Activated CD8-positive, alpha-beta T cell treated with anti-CD3 and anti-CD28 coated beads for 36 hours (primary cell): Measurements from ENCODE around the gene DDX17. TPM values are rescaled to one million over a fixed set of nuclear protein-coding genes. Genes with fewer than 3 reads are reported as not detected.

ENCODE experiments used
- ATAC-seq: fragments of 200-7000 bp; cut with Tn5 transposase; one replicate; pipeline ENCODE4 v1.10.0; 2021; ENCODE audit warnings: mild to moderate bottlenecking, moderate library complexity
- CTCF ChIA-PET: fragments of 350-600 bp; sonication (Branson Sonifier 250); formaldehyde crosslinking; loops from one replicate; lab custom pipeline; 2021; ENCODE audit warnings: antibody characterized with exemption; lab: Charles Lee
- POLR2A ChIA-PET: fragments of 350-600 bp; sonication (Branson Sonifier 250); formaldehyde crosslinking; loops from one replicate; lab custom pipeline; 2021; ENCODE audit warnings: antibody characterized with exemption; lab: Charles Lee
- DNase-seq: peaks from one replicate; pipeline ENCODE4 v3.0.0-alpha.2; 2020
- H3K27ac Mint-ChIP-seq: one replicate; pipeline ENCODE4 v1.8.0; 2021; ENCODE audit warnings: mild to moderate bottlenecking, mixed read lengths
- H3K27me3 Mint-ChIP-seq: one replicate; pipeline ENCODE4 v1.8.0; 2021; ENCODE audit warnings: mixed read lengths
- H3K36me3 Mint-ChIP-seq: one replicate; pipeline ENCODE4 v1.8.0; 2021; ENCODE audit warnings: low read depth, mixed read lengths
- H3K4me1 Mint-ChIP-seq: one replicate; pipeline ENCODE4 v1.8.0; 2021; ENCODE audit warnings: low read depth, mixed read lengths
- H3K4me3 Mint-ChIP-seq: one replicate; pipeline ENCODE4 v1.8.0; 2021; ENCODE audit warnings: mild to moderate bottlenecking, moderate library complexity, mixed read lengths
- H3K9me3 Mint-ChIP-seq: one replicate; pipeline ENCODE4 v1.8.0; 2021; ENCODE audit warnings: mixed read lengths
- CTCF ChIP-seq: fragments of 200-600 bp; IDR thresholded peaks from one replicate; pipeline ENCODE4 v1.8.0; 2022; ENCODE audit warnings: antibody characterized with exemption, mild to moderate bottlenecking
- intact Hi-C: fragments of 100-400 bp; cut with micrococcal nuclease; formaldehyde crosslinking; loops from one replicate; pipeline ENCODE4 v1.10.0; 2022
- total RNA-seq, 2 experiments: library from RNA; stranded (reverse); gene quantifications; one replicate each; pipeline ENCODE4 v1.2.3, GENCODE V29; 2021

The DDX17 gene
- total RNA-seq, 2 experiments from 2014 or later: 320 to 334 TPM

GRCh38 chr22:38469306-38469781, 36.8 kb downstream of the DDX17 start:
- DNase-seq: no peak
- H3K36me3 Mint-ChIP-seq: no peaks in the 10 kb centered on the region
- POLR2A ChIA-PET: interaction anchor here (0.9 to 2.0 kb wide), 2 partner anchors 12 to 19 kb away, joined by 3 to 10 read pairs; no protein-coding TSS in a partner anchor
- CTCF ChIA-PET: no interaction called here
- intact Hi-C loops: no loop called here
- no peak for TF ChIP-seq CTCF
- no peak overlapping the region for H3K4me3 Mint-ChIP-seq
- peaks cover 19% of the 10 kb centered on the region for H3K27me3 Mint-ChIP-seq
- no peak for ATAC-seq
- peaks cover 8% of the 10 kb centered on the region for H3K4me1 Mint-ChIP-seq
- H3K27ac Mint-ChIP-seq: no peak overlapping the region
- H3K9me3 Mint-ChIP-seq: no peaks in the 10 kb centered on the region

- Mint-ChIP-seq H3K27ac (no peak overlapping the region), H3K4me1 (peaks cover 4% of the 10 kb centered on the region), H3K36me3 (no peaks in the 10 kb centered on the region), H3K27me3 (peaks cover 25% of the 10 kb centered on the region), H3K4me3 (peak overlapping the region; percentile 69), H3K9me3 (no peaks in the 10 kb centered on the region)
- ChIA-PET CTCF (interaction anchor here (0.9 kb wide), 2 partner anchors 27 to 103 kb away, joined by 3 read pairs; no protein-coding TSS in a partner anchor), POLR2A (interaction anchor here (0.9 to 2.0 kb wide), 5 partner anchors 9 to 98 kb away, joined by 3 to 10 read pairs (median 3); no protein-coding TSS in a partner anchor)
- TF ChIP-seq CTCF: no peak
- intact Hi-C loops: no loop called here
- DNase-seq: no peak
- ATAC-seq: peak; percentile 10
Measured at GRCh38 chr22:38468443-38469305, 37.4 kb downstream of the DDX17 start.

GRCh38 chr22:38467904-38468442, 38.1 kb downstream of the DDX17 start, which contains the start of gene KDELR3:
Gene KDELR3 (plus strand): TSS chr22:38468096. CDS start chr22:38468234, 138 bp downstream.
- peak within 1 kb of the TSS; percentile 30 for H3K27ac Mint-ChIP-seq
- H3K36me3 Mint-ChIP-seq: no peaks in the 10 kb centered on the region
- CTCF ChIA-PET: interaction anchor here (0.9 kb wide), 2 partner anchors 28 to 103 kb away, joined by 3 read pairs; no protein-coding TSS in a partner anchor
- TF ChIP-seq CTCF: peak; percentile 18
- H3K27me3 Mint-ChIP-seq: peaks cover 28% of the 10 kb centered on the region
- intact Hi-C loops: no loop called here
- peak; percentile 78 for DNase-seq
- peak within 1 kb of the TSS; percentile 69 for H3K4me3 Mint-ChIP-seq
- H3K9me3 Mint-ChIP-seq: no peaks in the 10 kb centered on the region
- peak; percentile 94 for ATAC-seq
- peaks cover 4% of the 10 kb centered on the region for H3K4me1 Mint-ChIP-seq
- POLR2A ChIA-PET: interaction anchor here (1.1 to 2.0 kb wide), 4 partner anchors 10 to 99 kb away, joined by 3 to 10 read pairs (median 5); no protein-coding TSS in a partner anchor

GRCh38 chr22:38467438-38467903, 38.6 kb downstream of the DDX17 start:
- no peak for ATAC-seq
- ChIA-PET POLR2A (interaction anchor here (1.1 to 1.4 kb wide), 3 partner anchors 10 to 99 kb away, joined by 3 to 7 read pairs (median 3); no protein-coding TSS in a partner anchor), CTCF (interaction anchor here (0.9 kb wide), 2 partner anchors 28 to 104 kb away, joined by 3 read pairs; no protein-coding TSS in a partner anchor)
- Mint-ChIP-seq H3K27me3 (peaks cover 31% of the 10 kb centered on the region), H3K27ac (peak overlapping the region; percentile 25), H3K9me3 (no peaks in the 10 kb centered on the region), H3K4me1 (peaks cover 4% of the 10 kb centered on the region), H3K4me3 (peak overlapping the region; percentile 62), H3K36me3 (no peaks in the 10 kb centered on the region)
- TF ChIP-seq CTCF: no peak
- no peak for DNase-seq
- intact Hi-C loops: no loop called here
